GM21723 (cell line): ENCODE data around the gene TRIM32.
"Not testable (repeated sequence)": the region's sequence is repeated elsewhere in the genome, so short reads cannot be mapped to it uniquely, and the experiment has no call there.

Experiments
- ATAC-seq: cut with Tn5 transposase; IDR thresholded peaks from one replicate; pipeline ENCODE4 v1.9.1; 2021; ENCODE audit warnings: mild to moderate bottlenecking, moderate library complexity; ENCODE audit not compliant: unreplicated experiment

Gene TRIM32

DNA sequence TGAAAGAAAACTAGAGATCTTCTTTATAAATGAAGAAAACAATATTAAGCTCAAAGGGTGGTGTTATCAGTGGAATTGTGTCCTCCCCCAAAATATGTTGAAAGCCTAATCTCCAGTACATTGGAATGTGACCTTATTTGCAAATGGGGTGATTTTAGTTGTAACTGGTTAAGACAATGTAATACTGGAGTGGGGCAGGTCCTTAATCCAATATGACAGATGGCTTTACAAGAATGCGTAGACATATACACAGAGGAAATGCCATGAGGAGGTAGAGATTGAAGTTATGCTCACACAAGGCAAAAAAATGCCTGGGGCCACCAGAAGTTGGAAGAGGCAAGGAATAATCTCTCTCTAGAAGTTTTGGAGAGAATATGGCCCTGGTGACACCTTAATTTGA lies 13.7 kb upstream of the TRIM32 start:
- no peak for ATAC-seq

DNA sequence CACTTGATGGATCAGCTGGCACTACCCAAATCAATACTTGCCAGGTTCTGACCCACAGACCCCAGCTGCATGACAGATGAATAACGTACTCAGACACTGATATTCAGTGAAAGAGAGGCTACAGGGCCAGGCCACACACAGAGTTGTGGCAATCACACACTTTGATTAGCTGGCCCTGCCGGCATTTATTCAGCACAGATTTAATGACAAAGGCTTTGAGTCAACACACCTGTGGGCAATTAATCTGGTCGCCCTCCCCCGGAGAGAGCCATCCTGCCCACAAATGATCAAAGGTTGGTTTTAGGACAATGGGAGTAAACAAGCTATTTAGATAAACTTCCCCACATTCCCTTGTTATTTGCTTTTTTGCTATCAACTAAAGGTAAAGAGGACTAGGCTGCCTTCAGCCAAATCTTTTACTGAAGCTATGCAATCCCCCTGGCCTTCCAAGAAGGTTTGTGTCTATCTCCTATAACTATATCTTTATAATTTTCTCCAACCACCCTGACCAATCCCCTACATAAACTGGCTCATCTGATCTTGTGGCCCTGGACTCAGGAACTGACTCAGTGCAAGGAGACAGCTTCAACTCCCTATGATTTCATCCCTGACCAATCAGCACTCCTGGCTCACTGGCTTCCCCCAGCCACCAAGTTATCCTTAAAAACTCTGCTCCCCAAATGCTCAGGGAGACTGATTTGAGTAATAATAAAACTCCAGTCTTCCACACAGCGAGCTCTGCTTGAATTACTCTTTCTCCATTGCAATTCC lies 12.7 kb upstream of the TRIM32 start:
- no peak for ATAC-seq

DNA sequence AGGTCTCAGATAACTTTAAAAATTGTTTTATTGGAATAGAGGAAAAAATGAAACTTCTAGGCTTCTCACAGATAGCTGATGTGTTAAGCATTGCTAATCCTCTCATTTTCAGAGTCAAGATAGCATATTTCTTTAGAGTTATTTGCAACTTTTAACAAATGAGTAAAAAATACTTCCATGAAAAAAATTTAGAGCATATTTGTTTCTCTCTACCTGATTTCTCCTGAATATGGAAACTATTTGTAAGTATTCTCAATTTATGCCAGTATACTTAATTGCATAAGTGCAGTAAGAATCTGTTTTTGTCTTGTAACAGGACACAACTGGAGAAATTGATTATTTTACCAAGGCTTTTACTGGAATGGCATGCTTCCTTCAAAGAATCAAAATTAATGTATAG lies 3.6 kb upstream of the TRIM32 start:
- ATAC-seq = no peak

- ATAC-seq = no peak
Observed at GRCh38 chr9:116685166-116685565, 1.9 kb upstream of the TRIM32 start.

- no peak for ATAC-seq
Observed at GRCh38 chr9:116686135-116686534, 970 bp upstream of the TRIM32 start.

GRCh38 chr9:116686693-116687073 lies 422 bp upstream of the TRIM32 start:
- ATAC-seq = peak; percentile 46

DNA sequence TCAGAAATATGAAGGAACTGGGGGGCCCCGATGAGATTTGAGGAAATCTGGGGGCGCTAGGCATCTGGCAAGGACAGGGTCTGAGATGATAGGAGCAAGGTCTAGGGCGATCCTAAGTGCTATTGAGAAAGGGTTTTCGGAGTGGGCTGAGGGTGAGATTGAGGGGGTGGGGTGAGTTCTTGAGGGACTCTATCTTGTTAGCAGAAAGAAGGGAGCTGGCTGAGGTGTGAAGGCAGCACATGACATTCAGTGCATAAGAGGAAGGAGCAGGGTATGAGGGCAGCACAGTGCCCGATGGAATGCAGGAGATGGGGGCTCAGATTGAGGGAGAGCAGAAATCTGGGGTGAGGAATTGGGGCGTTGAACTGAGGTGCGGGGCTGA lies 640 bp downstream of the TRIM32 start:
- no peak for ATAC-seq

DNA sequence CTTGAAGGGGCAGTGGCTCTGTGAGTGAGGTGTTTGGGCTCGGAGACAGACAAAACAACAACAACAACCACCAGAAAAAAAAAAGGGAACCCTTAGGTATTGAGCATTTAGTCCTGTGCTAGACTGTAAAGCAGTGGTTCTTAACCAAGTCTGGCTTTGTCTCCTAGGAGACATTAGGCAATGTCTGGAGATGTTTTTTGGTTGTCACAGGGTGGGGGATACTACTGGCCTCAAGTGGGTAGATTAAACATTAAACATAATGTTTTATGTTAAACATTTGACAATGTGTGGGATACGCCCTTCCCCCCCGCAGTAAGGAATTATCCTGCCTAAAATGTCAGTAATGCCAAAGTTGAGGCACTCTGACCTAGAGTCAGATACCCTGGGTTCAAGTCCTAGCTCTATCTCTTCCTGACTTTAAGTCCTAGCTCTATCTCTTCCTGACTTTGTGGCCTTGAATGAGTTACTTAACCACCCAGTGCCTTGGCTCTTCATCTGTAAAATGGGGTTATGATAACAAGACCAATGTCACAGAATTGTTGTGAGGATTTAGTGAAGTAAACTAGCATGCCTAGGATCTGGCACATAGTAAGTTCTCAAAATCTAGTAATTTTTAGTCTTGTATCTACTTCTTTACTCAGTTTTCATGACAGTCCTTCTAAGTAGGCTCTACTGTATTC lies 1.8 kb downstream of the TRIM32 start:
- ATAC-seq = no peak

GRCh38 chr9:116689486-116690032 lies 2.5 kb downstream of the TRIM32 start:
- no peak for ATAC-seq

DNA sequence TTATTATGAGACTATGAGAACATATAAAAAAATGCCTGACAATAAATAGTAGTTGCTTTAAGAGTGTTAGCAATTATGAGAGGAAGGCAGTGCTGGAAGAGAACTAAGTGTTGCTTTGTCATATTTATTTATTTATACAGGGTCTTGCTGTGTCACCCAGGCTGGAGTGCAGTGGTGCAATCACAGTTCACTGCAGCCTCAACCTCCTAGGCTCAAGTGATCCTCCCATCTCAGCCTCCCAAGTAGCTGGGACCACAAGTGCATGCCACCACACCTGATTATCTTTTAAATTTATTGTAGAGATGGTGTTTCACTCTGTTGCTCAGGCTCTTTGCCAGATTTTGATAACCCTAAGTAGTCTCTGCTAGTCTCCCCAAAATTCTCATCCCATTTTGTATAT lies 3.7 kb downstream of the TRIM32 start:
- ATAC-seq = not testable (repeated sequence)

DNA sequence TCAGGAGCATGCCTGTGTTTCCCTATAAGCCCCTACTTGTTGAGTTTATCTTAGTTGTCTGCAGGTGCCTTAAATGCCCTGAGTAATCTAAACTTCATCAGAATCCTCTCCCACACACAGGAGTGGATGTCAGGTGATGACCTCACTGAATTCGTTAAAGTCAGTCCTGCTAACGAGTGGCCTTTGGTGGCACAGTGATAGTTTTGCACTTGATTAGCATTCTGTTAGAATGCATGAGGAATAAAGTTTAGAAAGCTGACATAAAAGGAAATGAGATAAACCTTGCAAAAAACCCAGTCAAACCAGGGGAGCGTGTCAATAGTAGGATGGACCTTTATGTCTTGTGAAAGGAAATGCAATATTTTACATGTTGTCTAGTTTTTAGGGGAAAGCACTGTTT lies 4.5 kb downstream of the TRIM32 start:
- ATAC-seq = no peak

DNA sequence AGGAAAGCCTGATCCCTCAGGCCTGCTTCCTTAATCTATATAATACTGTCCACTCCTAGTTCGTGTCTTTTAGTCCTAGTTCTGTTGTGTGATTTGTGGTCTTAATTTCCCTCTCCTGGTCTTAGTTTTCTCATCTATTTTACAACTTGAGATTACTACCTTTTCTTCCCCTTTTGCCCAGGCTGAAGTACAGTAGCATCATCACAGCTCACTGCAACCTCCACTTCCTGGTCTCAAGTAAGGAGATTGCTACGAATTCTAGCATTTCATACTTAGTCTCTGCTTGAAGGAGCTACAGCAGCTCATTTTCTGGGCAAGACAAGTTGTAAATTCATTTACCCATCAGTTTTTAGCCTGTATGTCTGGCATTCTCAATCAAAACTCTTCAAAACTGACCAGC lies 5.5 kb downstream of the TRIM32 start:
- ATAC-seq = no peak

DNA sequence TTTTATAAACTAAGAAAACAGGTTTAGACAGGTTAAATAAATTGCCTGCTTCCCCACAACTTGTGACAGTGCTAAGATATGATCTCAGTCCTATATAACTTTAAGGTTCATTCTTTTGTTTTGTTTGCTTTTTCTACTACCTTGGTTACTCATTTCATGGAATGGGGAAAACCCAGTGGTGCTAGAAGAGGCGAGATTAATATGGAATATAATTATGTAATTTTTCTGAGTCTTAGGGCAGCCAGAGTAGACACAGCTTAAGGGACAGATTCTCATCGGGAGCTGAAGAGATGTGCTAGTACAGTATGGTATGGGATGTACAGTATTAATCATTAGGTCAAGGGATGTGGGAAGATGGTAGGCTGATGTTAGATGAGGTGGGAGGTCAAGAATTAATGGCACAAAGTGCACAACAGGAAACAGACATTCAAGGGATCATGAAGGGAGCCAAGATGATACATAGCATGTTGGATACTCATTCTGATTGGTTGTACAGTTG lies 6.2 kb downstream of the TRIM32 start:
- ATAC-seq = no peak

DNA sequence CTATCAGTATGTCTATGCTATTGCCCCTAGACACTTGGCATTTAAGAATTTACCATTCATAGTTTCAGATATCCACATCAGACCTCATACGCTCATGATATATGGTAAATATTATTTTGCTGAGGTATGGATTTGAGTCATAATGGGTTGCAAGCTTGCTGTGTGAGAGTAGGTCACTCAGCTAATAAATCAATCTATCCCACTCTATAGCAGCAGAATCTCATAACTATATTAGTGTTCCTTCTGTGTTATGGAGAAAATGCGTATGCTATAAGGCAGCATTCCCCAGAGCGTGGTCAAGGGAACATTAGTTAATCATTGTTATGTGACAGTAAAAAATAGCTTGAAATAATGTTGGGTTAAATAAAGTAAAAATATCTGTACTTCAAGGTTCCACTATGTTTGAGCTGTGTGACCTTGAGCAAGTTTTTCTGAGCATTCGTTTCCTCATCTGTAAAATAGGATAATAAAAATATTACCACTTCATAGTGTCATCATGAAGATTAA lies 7.7 kb downstream of the TRIM32 start:
- ATAC-seq = no peak

- no peak for ATAC-seq
Observed at GRCh38 chr9:116695438-116695837, 8.3 kb downstream of the TRIM32 start.

DNA sequence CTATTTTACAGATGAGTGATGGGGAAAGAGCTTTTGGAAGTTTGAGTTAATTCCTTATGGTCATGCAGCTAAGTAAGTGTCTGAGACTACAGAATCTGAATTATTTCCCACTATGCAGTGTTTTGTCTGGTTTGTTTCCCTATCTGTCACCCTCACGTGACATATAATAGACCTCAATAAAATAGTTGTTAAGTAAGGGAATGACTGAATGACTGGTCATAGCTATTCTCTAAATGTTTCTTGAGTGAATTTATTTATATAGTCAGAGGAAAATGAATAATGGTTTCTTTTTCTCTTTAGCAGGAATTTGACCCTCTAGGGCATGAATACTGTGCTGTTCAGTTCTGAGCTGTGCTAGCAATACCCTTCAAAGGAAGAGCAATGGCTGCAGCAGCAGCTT lies 10.3 kb downstream of the TRIM32 start:
- no peak for ATAC-seq

DNA sequence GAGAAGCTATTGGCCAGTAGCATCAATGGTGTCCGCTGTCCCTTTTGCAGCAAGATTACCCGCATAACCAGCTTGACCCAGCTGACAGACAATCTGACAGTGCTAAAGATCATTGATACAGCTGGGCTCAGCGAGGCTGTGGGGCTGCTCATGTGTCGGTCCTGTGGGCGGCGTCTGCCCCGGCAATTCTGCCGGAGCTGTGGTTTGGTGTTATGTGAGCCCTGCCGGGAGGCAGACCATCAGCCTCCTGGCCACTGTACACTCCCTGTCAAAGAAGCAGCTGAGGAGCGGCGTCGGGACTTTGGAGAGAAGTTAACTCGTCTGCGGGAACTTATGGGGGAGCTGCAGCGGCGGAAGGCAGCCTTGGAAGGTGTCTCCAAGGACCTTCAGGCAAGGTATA lies 10.8 kb downstream of the TRIM32 start:
- ATAC-seq = no peak

GRCh38 chr9:116700279-116700678 lies 13.2 kb downstream of the TRIM32 start:
- no peak for ATAC-seq

- ATAC-seq = no peak
Observed at GRCh38 chr9:116700882-116701865, 14.1 kb downstream of the TRIM32 start.

- no peak for ATAC-seq
Observed at GRCh38 chr9:116701940-116702642, 15.0 kb downstream of the TRIM32 start.
